Stimulated activated CD8-positive, alpha-beta memory T cell treated with anti-CD3 and anti-CD28 coated beads, Interleukin-12 subunit alpha, Interleukin-12 subunit beta, amount 100 ng/mL, for 24 hours (primary cell): ENCODE data around the gene ZSCAN21.

Experiments
- DNase-seq: peaks from one replicate; pipeline ENCODE4 v3.0.0-alpha.2; 2020; ENCODE audit errors: extremely low read depth

The ZSCAN21 gene

GRCh38 chr7:100027197-100027596, 22.4 kb upstream of the ZSCAN21 start:
- no peak for DNase-seq

GRCh38 chr7:100029596-100029995, 20.0 kb upstream of the ZSCAN21 start:
- DNase-seq = no peak

- DNase-seq = no peak
Measured at GRCh38 chr7:100033526-100033925, 16.0 kb upstream of the ZSCAN21 start.

- DNase-seq = no peak
Measured at GRCh38 chr7:100034871-100035510, 14.6 kb upstream of the ZSCAN21 start.

GRCh38 chr7:100035876-100036275, 13.7 kb upstream of the ZSCAN21 start:
- no peak for DNase-seq

GRCh38 chr7:100038326-100038725, 11.2 kb upstream of the ZSCAN21 start:
- no peak for DNase-seq

GRCh38 chr7:100040575-100040974, 9.0 kb upstream of the ZSCAN21 start:
- DNase-seq = no peak

- DNase-seq = no peak
Measured at GRCh38 chr7:100044718-100045117, 4.9 kb upstream of the ZSCAN21 start.

GRCh38 chr7:100048680-100049079, 894 bp upstream of the ZSCAN21 start:
- DNase-seq = no peak

- DNase-seq = no peak
Measured at GRCh38 chr7:100051611-100052010, 2.0 kb downstream of the ZSCAN21 start.

- DNase-seq = no peak
Measured at GRCh38 chr7:100053215-100053614, 3.6 kb downstream of the ZSCAN21 start.

GRCh38 chr7:100057006-100057405, 7.4 kb downstream of the ZSCAN21 start:
- DNase-seq = no peak

- DNase-seq = no peak
Measured at GRCh38 chr7:100059251-100059739, 9.7 kb downstream of the ZSCAN21 start.

GRCh38 chr7:100061518-100062193, 12.1 kb downstream of the ZSCAN21 start:
- DNase-seq = no peak

- no peak for DNase-seq
Measured at GRCh38 chr7:100063376-100063775, 13.8 kb downstream of the ZSCAN21 start.

GRCh38 chr7:100064162-100064561, 14.6 kb downstream of the ZSCAN21 start:
- DNase-seq = no peak

- no peak for DNase-seq
Measured at GRCh38 chr7:100065452-100066186, 16.0 kb downstream of the ZSCAN21 start.

- DNase-seq = no peak
Measured at GRCh38 chr7:100066953-100067352, 17.4 kb downstream of the ZSCAN21 start.

GRCh38 chr7:100069991-100070390, 20.4 kb downstream of the ZSCAN21 start:
- no peak for DNase-seq

- DNase-seq = no peak
Measured at GRCh38 chr7:100071018-100071723, 21.6 kb downstream of the ZSCAN21 start.

GRCh38 chr7:100072462-100072861, 22.9 kb downstream of the ZSCAN21 start:
- DNase-seq = no peak

- DNase-seq = no peak
Measured at GRCh38 chr7:100074841-100075240, 25.3 kb downstream of the ZSCAN21 start.
